HepG2 (cell line): ENCODE data around the gene MFSD11. TPM values are rescaled to one million over a fixed set of nuclear protein-coding genes. Genes with fewer than 3 reads are reported as not detected.
A peak's percentile ranks its signal among the peaks of the same experiment; 100 is the strongest.

Source experiments
- CHD4 ChIP-seq: fragments of 200-600 bp; sonication (generic); IDR thresholded peaks from 2 replicates; pipeline ENCODE4 v1.7.0; 2017; ENCODE audit warnings: mild to moderate bottlenecking, low read length, borderline replicate concordance
- EED ChIP-seq: sonication (generic); formaldehyde crosslinking; IDR thresholded peaks from 2 replicates; pipeline ENCODE4 v1.5.0; 2020; ENCODE audit warnings: mild to moderate bottlenecking, missing genetic modification reagents
- GLMP ChIP-seq: sonication (generic); formaldehyde crosslinking; IDR thresholded peaks from 2 replicates; pipeline ENCODE4 v1.9.0; 2021; ENCODE audit warnings: missing genetic modification reagents, mild to moderate bottlenecking, borderline replicate concordance
- IRF2 ChIP-seq: IDR thresholded peaks from 2 replicates; pipeline ENCODE4 v1.6.1; 2018; ENCODE audit warnings: missing genetic modification reagents, missing compliant biosample characterization
- MATR3 ChIP-seq: sonication (generic); formaldehyde crosslinking; IDR thresholded peaks from 2 replicates; pipeline ENCODE4 v1.4.0; 2020; ENCODE audit warnings: missing genetic modification reagents
- MAX ChIP-seq: IDR thresholded peaks from 2 replicates; pipeline ENCODE4 v1.6.1; 2012; ENCODE audit warnings: inconsistent platforms
- ONECUT2 ChIP-seq: sonication (generic); formaldehyde crosslinking; IDR thresholded peaks from 2 replicates; pipeline ENCODE4 v1.4.0; 2020; ENCODE audit warnings: missing genetic modification reagents
- ZFYVE20 ChIP-seq: sonication (generic); formaldehyde crosslinking; IDR thresholded peaks from 2 replicates; pipeline ENCODE4 v1.8.0; 2023; ENCODE audit warnings: low read depth, mild to moderate bottlenecking, moderate library complexity, missing genetic modification reagents, borderline replicate concordance
- ZNF136 ChIP-seq: sonication (generic); formaldehyde crosslinking; IDR thresholded peaks from 2 replicates; pipeline ENCODE4 v1.8.1; 2022; ENCODE audit warnings: low read depth, mild to moderate bottlenecking, moderate library complexity, missing genetic modification reagents
- ZNF256 ChIP-seq: sonication (generic); formaldehyde crosslinking; conservative IDR thresholded peaks from 2 replicates; pipeline ENCODE4 v1.4.0; 2020; ENCODE audit warnings: missing genetic modification reagents
- ZNF331 ChIP-seq: sonication (generic); formaldehyde crosslinking; IDR thresholded peaks from 2 replicates; pipeline ENCODE4 v1.4.0; 2020; ENCODE audit warnings: missing genetic modification reagents
- ZNF841 ChIP-seq: sonication (generic); formaldehyde crosslinking; IDR thresholded peaks from 2 replicates; pipeline ENCODE4 v1.8.1; 2023; ENCODE audit warnings: missing genetic modification reagents, borderline replicate concordance
- ZSCAN9 ChIP-seq: IDR thresholded peaks from 2 replicates; pipeline ENCODE4 v1.6.1; 2016; ENCODE audit warnings: borderline replicate concordance
- polyA plus RNA-seq, 8 experiments: library from polyadenylated mRNA; depleted of rRNA in 3 of 8; stranded (reverse) in 7 of 8; unstranded in 1 of 8; fragments of >200 nt; fragmentation: Illumina TruSeq in 4 of 8; extraction: Trizol in 4 of 8; gene quantifications; 2 replicates each; pipeline versions ENCODE4 v1.2.1 to v1.2.3, GENCODE V29; 2011 to 2016; ENCODE audit warnings: low read depth in 4 of 8, missing spikeins in 1 of 8, mixed read lengths in 1 of 8; ENCODE audit not compliant: insufficient read depth in 1 of 8
- total RNA-seq, 5 experiments: library from RNA; depleted of rRNA; stranded (reverse); fragments of >200 nt; fragmentation: Illumina TruSeq; extraction: Trizol; gene quantifications; 2 replicates each; pipeline ENCODE4 v1.2.3, GENCODE V29; 2016; ENCODE audit warnings: low read depth in 1 of 5
- TF ChIP-seq, protein P1 (sequence below): sonication (generic); formaldehyde crosslinking; conservative IDR thresholded peaks from 2 replicates; pipeline ENCODE4 v1.8.1; 2023; ENCODE audit warnings: missing genetic modification reagents
- TF ChIP-seq, protein P2 (sequence below): sonication (generic); formaldehyde crosslinking; IDR thresholded peaks from 2 replicates; pipeline ENCODE4 v1.8.0; 2022; ENCODE audit warnings: missing genetic modification reagents, low read depth, mild to moderate bottlenecking, borderline replicate concordance
- TF ChIP-seq, protein P3 (sequence below): sonication (generic); formaldehyde crosslinking; IDR thresholded peaks from 2 replicates; pipeline ENCODE4 v1.5.0; 2020; ENCODE audit warnings: mild to moderate bottlenecking, missing genetic modification reagents
- TF ChIP-seq, protein P4 (sequence below): sonication (generic); formaldehyde crosslinking; IDR thresholded peaks from 2 replicates; pipeline ENCODE4 v1.4.0; 2020; ENCODE audit warnings: missing genetic modification reagents

Gene MFSD11
- total and polyA plus RNA-seq, 2 of the 13 experiments (the other 11 are each of a cell fraction or from before 2014, with no cell fraction given): 26.1 to 36.3 TPM

DNA sequence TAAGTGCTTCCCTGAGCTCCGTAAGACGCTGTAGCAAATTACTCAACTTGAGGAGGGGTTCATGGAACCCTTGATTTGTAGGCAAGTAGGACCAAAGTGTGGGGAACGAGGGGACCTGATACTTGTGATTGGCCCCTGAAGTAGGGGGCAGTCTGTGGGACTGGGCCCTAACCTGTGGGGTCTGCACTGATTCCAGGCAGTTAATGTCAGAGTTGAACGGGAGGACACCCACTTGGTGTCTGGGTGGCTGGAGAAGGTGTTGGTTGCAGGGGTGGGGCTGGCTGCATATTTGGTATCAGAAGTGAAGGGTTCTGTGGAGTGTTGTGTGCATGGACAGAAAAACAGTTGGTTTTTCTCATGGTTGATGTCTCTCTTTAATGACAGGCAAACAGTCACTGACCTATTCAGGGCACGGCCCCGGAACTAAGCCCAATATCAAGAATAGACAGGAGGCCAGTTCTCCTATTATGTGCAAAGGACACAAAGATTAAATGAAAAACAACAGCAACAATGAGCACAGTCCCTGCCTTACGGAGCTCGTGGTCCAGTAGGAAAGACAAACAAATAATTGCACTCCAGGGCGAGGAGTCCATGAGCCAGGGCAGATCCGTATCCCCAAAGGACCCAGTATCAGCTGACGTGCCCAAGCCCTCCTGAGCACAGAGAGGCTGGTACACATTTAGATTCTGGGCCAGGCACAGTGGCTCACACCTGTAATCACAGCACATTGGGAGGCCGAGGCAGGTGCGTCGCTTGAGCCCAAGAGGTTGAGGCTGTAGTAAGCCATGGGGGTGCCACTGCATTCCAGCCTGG is 46.3 kb upstream of the MFSD11 start (continued):
- TF ChIP-seq, protein P1, sequence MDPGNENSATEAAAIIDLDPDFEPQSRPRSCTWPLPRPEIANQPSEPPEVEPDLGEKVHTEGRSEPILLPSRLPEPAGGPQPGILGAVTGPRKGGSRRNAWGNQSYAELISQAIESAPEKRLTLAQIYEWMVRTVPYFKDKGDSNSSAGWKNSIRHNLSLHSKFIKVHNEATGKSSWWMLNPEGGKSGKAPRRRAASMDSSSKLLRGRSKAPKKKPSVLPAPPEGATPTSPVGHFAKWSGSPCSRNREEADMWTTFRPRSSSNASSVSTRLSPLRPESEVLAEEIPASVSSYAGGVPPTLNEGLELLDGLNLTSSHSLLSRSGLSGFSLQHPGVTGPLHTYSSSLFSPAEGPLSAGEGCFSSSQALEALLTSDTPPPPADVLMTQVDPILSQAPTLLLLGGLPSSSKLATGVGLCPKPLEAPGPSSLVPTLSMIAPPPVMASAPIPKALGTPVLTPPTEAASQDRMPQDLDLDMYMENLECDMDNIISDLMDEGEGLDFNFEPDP (CRISPR knock-in tag): no peak
- TF ChIP-seq ZNF256 (CRISPR knock-in tag) (no peak), MAX (peak; percentile 83), ZFYVE20 (CRISPR knock-in tag) (no peak), ONECUT2 (CRISPR knock-in tag) (no peak), GLMP (CRISPR knock-in tag) (no peak), EED (CRISPR knock-in tag) (no peak), ZNF841 (CRISPR knock-in tag) (no peak), CHD4 (no peak), ZNF136 (CRISPR knock-in tag) (peak; percentile 11; the same call in 1 of the 2 replicates), IRF2 (peak; percentile 91), MATR3 (CRISPR knock-in tag) (no peak), ZSCAN9 (0 out of 2 replicates have a peak, but pooled peaks have one; percentile 49), ZNF331 (CRISPR knock-in tag) (peak; percentile 10; the same call in 1 of the 2 replicates)
- TF ChIP-seq, protein P2, sequence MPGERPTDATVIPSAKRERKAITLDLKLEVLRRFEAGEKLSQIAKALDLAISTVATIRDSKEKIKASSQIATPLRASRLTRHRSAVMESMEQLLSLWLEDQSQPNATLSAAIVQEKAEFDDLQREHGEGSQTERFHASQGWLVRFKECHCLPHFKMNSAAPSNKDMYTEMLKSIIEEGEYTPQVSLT (CRISPR knock-in tag): no peak
- TF ChIP-seq, protein P3, sequence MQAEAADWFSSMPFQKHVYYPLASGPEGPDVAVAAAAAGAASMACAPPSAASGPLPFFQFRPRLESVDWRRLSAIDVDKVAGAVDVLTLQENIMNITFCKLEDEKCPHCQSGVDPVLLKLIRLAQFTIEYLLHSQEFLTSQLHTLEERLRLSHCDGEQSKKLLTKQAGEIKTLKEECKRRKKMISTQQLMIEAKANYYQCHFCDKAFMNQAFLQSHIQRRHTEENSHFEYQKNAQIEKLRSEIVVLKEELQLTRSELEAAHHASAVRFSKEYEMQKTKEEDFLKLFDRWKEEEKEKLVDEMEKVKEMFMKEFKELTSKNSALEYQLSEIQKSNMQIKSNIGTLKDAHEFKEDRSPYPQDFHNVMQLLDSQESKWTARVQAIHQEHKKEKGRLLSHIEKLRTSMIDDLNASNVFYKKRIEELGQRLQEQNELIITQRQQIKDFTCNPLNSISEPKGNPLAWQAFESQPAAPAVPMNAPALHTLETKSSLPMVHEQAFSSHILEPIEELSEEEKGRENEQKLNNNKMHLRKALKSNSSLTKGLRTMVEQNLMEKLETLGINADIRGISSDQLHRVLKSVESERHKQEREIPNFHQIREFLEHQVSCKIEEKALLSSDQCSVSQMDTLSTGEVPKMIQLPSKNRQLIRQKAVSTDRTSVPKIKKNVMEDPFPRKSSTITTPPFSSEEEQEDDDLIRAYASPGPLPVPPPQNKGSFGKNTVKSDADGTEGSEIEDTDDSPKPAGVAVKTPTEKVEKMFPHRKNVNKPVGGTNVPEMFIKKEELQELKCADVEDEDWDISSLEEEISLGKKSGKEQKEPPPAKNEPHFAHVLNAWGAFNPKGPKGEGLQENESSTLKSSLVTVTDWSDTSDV (CRISPR knock-in tag): no peak
- TF ChIP-seq, protein P4, sequence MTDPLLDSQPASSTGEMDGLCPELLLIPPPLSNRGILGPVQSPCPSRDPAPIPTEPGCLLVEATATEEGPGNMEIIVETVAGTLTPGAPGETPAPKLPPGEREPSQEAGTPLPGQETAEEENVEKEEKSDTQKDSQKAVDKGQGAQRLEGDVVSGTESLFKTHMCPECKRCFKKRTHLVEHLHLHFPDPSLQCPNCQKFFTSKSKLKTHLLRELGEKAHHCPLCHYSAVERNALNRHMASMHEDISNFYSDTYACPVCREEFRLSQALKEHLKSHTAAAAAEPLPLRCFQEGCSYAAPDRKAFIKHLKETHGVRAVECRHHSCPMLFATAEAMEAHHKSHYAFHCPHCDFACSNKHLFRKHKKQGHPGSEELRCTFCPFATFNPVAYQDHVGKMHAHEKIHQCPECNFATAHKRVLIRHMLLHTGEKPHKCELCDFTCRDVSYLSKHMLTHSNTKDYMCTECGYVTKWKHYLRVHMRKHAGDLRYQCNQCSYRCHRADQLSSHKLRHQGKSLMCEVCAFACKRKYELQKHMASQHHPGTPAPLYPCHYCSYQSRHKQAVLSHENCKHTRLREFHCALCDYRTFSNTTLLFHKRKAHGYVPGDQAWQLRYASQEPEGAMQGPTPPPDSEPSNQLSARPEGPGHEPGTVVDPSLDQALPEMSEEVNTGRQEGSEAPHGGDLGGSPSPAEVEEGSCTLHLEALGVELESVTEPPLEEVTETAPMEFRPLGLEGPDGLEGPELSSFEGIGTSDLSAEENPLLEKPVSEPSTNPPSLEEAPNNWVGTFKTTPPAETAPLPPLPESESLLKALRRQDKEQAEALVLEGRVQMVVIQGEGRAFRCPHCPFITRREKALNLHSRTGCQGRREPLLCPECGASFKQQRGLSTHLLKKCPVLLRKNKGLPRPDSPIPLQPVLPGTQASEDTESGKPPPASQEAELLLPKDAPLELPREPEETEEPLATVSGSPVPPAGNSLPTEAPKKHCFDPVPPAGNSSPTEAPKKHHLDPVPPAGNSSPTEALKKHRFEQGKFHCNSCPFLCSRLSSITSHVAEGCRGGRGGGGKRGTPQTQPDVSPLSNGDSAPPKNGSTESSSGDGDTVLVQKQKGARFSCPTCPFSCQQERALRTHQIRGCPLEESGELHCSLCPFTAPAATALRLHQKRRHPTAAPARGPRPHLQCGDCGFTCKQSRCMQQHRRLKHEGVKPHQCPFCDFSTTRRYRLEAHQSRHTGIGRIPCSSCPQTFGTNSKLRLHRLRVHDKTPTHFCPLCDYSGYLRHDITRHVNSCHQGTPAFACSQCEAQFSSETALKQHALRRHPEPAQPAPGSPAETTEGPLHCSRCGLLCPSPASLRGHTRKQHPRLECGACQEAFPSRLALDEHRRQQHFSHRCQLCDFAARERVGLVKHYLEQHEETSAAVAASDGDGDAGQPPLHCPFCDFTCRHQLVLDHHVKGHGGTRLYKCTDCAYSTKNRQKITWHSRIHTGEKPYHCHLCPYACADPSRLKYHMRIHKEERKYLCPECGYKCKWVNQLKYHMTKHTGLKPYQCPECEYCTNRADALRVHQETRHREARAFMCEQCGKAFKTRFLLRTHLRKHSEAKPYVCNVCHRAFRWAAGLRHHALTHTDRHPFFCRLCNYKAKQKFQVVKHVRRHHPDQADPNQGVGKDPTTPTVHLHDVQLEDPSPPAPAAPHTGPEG (CRISPR knock-in tag): no peak
